GM12878 (cell line): ENCODE data around the gene OTOA. TPM values are rescaled to one million over a fixed set of nuclear protein-coding genes. Genes with fewer than 3 reads are reported as not detected.

Experiments
- CBX3 ChIP-seq: fragments of 200-600 bp; sonication (generic); IDR thresholded peaks from 2 replicates; pipeline ENCODE4 v1.6.1; 2016; ENCODE audit warnings: low read depth, borderline replicate concordance
- CHD1 ChIP-seq: IDR thresholded peaks from 2 replicates; pipeline ENCODE4 v1.6.1; 2012; ENCODE audit warnings: low read depth, low read length, improper control_type of control experiment
- JUND ChIP-seq: IDR thresholded peaks from 2 replicates; pipeline ENCODE4 v1.6.1; 2012; ENCODE audit warnings: low read depth, mild to moderate bottlenecking, low read length, improper control_type of control experiment, moderate library complexity
- MYB ChIP-seq: fragments of 150-350 bp; IDR thresholded peaks from 2 replicates; pipeline ENCODE4 v1.6.1; 2014; ENCODE audit warnings: mild to moderate bottlenecking, low read depth, low read length, borderline replicate concordance
- POLR2A ChIP-seq: IDR thresholded peaks from 2 replicates; pipeline ENCODE4 v1.6.1; 2011; ENCODE audit warnings: low read depth, mild to moderate bottlenecking, low read length
- YBX1 ChIP-seq: fragments of 450-650 bp; IDR thresholded peaks from 2 replicates; pipeline ENCODE4 v1.6.1; 2016; ENCODE audit warnings: antibody characterized with exemption
- polyA plus RNA-seq, 11 experiments: library from polyadenylated mRNA; depleted of rRNA in 4 of 11; unstranded in 6 of 11; stranded (reverse) in 5 of 11; fragments of >200 nt; fragmentation: Nextera tagmentation in 4 of 11; fragmentation: Illumina TruSeq in 1 of 11; extraction: Ambion mirVana in 4 of 11; extraction: Trizol in 1 of 11; gene quantifications; 1 replicate in 1 of 11; 2 replicates in 10 of 11; pipeline versions ENCODE4 v1.2.1 to v1.2.3, GENCODE V29; 2011 to 2016; ENCODE audit warnings: inconsistent platforms in 2 of 11, missing spikeins in 2 of 11, low read depth in 1 of 11
- total RNA-seq, 4 experiments: library from RNA; depleted of rRNA in 3 of 4; stranded (reverse); fragments of >200 nt in 3 of 4; fragmentation: Illumina TruSeq in 1 of 4; extraction: Trizol in 1 of 4; gene quantifications; 2 replicates each; pipeline versions ENCODE4 v1.2.1 to v1.2.3, GENCODE V29; 2013 to 2021
- TF ChIP-seq, protein P1 (sequence below): IDR thresholded peaks from 2 replicates; pipeline ENCODE4 v1.6.1; 2012; ENCODE audit warnings: mild to moderate bottlenecking, low read depth, low read length
- TF ChIP-seq, protein P2 (sequence below): IDR thresholded peaks from 2 replicates; pipeline ENCODE4 v1.6.1; 2012; ENCODE audit warnings: low read length, inconsistent platforms

Gene OTOA
- total and polyA plus RNA-seq, 10 of the 15 experiments (the other 5 are each of a cell fraction or from before 2014, with no cell fraction given): 0.33 to 1.5 (median 0.61) TPM

- TF ChIP-seq, protein P1, sequence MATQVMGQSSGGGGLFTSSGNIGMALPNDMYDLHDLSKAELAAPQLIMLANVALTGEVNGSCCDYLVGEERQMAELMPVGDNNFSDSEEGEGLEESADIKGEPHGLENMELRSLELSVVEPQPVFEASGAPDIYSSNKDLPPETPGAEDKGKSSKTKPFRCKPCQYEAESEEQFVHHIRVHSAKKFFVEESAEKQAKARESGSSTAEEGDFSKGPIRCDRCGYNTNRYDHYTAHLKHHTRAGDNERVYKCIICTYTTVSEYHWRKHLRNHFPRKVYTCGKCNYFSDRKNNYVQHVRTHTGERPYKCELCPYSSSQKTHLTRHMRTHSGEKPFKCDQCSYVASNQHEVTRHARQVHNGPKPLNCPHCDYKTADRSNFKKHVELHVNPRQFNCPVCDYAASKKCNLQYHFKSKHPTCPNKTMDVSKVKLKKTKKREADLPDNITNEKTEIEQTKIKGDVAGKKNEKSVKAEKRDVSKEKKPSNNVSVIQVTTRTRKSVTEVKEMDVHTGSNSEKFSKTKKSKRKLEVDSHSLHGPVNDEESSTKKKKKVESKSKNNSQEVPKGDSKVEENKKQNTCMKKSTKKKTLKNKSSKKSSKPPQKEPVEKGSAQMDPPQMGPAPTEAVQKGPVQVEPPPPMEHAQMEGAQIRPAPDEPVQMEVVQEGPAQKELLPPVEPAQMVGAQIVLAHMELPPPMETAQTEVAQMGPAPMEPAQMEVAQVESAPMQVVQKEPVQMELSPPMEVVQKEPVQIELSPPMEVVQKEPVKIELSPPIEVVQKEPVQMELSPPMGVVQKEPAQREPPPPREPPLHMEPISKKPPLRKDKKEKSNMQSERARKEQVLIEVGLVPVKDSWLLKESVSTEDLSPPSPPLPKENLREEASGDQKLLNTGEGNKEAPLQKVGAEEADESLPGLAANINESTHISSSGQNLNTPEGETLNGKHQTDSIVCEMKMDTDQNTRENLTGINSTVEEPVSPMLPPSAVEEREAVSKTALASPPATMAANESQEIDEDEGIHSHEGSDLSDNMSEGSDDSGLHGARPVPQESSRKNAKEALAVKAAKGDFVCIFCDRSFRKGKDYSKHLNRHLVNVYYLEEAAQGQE: no peak
- TF ChIP-seq, protein P2, sequence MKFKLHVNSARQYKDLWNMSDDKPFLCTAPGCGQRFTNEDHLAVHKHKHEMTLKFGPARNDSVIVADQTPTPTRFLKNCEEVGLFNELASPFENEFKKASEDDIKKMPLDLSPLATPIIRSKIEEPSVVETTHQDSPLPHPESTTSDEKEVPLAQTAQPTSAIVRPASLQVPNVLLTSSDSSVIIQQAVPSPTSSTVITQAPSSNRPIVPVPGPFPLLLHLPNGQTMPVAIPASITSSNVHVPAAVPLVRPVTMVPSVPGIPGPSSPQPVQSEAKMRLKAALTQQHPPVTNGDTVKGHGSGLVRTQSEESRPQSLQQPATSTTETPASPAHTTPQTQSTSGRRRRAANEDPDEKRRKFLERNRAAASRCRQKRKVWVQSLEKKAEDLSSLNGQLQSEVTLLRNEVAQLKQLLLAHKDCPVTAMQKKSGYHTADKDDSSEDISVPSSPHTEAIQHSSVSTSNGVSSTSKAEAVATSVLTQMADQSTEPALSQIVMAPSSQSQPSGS: no peak
- TF ChIP-seq JUND (no peak), POLR2A (no peak), CBX3 (no peak), YBX1 (no peak), MYB (no peak), CHD1 (no peak)
Measured at GRCh38 chr16:21664801-21665492, 1.2 kb downstream of the OTOA start (continued).
